ENCODE results near the gene GRIK5. TPM values are rescaled to one million over a fixed set of nuclear protein-coding genes. Genes with fewer than 3 reads are reported as not detected.
"Not testable (repeated sequence)": the region's sequence is repeated elsewhere in the genome, so short reads cannot be mapped to it uniquely, and the experiment has no call there.

Gene GRIK5
- total and polyA plus RNA-seq, 2 of the 8 experiments (the other 6 are each of a cell fraction or from before 2014, with no cell fraction given): 17.8 to 42.9 TPM

DNA sequence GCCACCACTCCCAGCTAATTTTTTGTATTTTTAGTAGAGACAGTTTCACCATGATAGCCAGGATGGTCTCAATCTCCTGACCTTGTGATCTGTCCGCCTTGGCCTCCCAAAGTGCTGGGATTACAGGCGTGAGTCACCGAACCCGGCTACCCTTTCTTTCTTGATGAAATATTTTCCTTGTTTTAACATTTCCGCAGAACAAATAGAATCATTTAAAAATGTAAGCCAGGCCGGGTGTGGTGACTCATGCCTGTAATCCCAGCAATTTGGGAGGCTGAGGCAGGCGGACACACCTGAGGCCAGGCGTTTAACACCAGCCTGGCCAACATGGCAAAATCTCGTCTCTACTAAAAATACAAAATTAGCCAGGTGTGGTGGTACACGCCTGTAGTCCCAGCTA, 30.2 kb upstream of the GRIK5 start:
- H3K79me2 ChIP-seq (ENCODE audit: control insufficient read depth in 1 of 2, insufficient read depth in 2 of 2, low read length in 2 of 2); H2AK5ac ChIP-seq (ENCODE audit: low read depth, low read length); H2BK5ac ChIP-seq (ENCODE audit: low read depth, low read length); H2BK15ac ChIP-seq (ENCODE audit: low read length); DNase-seq (ENCODE audit: low read depth in 1 of 2, low spot score in 2 of 2); H3K27me3 ChIP-seq (replicated peaks in 1 of 4; ENCODE audit: control insufficient read depth in 3 of 4, extremely low read depth in 1 of 4, insufficient read depth in 3 of 4, low read length in 3 of 4); H3K14ac ChIP-seq (ENCODE audit: insufficient read length); H3K9me3 ChIP-seq (ENCODE audit: insufficient read depth in 2 of 2, low read depth in 1 of 2, low read length in 1 of 2); H3K36me3 ChIP-seq (ENCODE audit: control insufficient read depth in 2 of 4, insufficient read depth in 4 of 4, low read length in 3 of 4); H3K4me2 ChIP-seq (ENCODE audit: insufficient read depth in 1 of 2, low read depth in 2 of 2, low read length in 2 of 2); H3K23me2 ChIP-seq (ENCODE audit: low read depth, low read length); H2BK20ac ChIP-seq (ENCODE audit: low read length); H3K4ac ChIP-seq (replicated peaks; ENCODE audit: insufficient read length, low read depth, low read length); H3K23ac ChIP-seq (ENCODE audit: insufficient read length); H2BK120ac ChIP-seq (replicated peaks; ENCODE audit: low read depth, low read length); H2BK12ac ChIP-seq (ENCODE audit: low read depth, low read length); H3K4me3 ChIP-seq (ENCODE audit: extremely low read depth in 1 of 4, insufficient read depth in 2 of 4, low read depth in 3 of 4, low read length in 4 of 4); FAIRE-seq; H4K91ac ChIP-seq (replicated peaks; ENCODE audit: insufficient read length, low read length); H3K9ac ChIP-seq (replicated peaks in 1 of 4; ENCODE audit: extremely low read depth in 1 of 4, low read depth in 3 of 4, low read length in 3 of 4); H3K79me1 ChIP-seq (ENCODE audit: low read depth, low read length); H3K18ac ChIP-seq (ENCODE audit: extremely low read depth, low read length); H4K8ac ChIP-seq (ENCODE audit: extremely low read depth, insufficient read depth, low read length); H4K20me1 ChIP-seq (replicated peaks in 1 of 2; ENCODE audit: control insufficient read depth in 1 of 2, insufficient read depth in 2 of 2, low read length in 2 of 2); H3K56ac ChIP-seq (replicated peaks; ENCODE audit: insufficient read length, low read depth, low read length); H3K27ac ChIP-seq (ENCODE audit: low read depth, low read length); H2AFZ ChIP-seq (ENCODE audit: low read length); H4K5ac ChIP-seq (ENCODE audit: insufficient read length, low read depth, low read length): not testable (repeated sequence)
- ChIA-PET POLR2A (ENCODE audit: partially characterized antibody) (interaction anchor here (1.4 to 1.6 kb wide), 2 partner anchors 9 to 19 kb away, joined by 3 to 10 read pairs; no protein-coding TSS in a partner anchor), CTCF (ENCODE audit: partially characterized antibody) (interaction anchor here (0.8 to 5.4 kb wide), 8 partner anchors 9 to 146 kb away, joined by 3 to 42 read pairs (median 6); partner anchors contain the start of gene POU2F2)
- peaks cover 0 to 15% (median 5%) of the 10 kb centered on the region in 4 experiments; a peak in 6 of 7 replicates for H3K4me1 ChIP-seq (replicated peaks in 1 of 4; ENCODE audit: control insufficient read depth in 3 of 4, insufficient read depth in 4 of 4, low read length in 3 of 4)
- 87% methylated on average over 10 of the region's 10 CpGs; no CpG with 5 or more reads in 1 of the 2 experiments for WGBS, 2 experiments (ENCODE audit: extremely low coverage in 1 of 2, insufficient coverage in 1 of 2, insufficient read length in 1 of 2, insufficient replicate concordance in 2 of 2, low coverage in 1 of 2, low lambda C conversion rate in 2 of 2, missing lambda C conversion rate in 1 of 2)
